WTC11 (cell line): Measurements from ENCODE around the gene IFNL2. TPM values are rescaled to one million over a fixed set of nuclear protein-coding genes. Genes with fewer than 3 reads are reported as not detected.
A peak's percentile ranks its signal among the peaks of the same experiment; 100 is the strongest.

Source experiments
- ATAC-seq: fragments of 200-7000 bp; cut with Tn5 transposase; 2 replicates; pipeline ENCODE4 v1.10.0; 2021; ENCODE audit warnings: mild to moderate bottlenecking, moderate library complexity
- CTCF ChIA-PET: fragments of 300-600 bp; sonication (Branson Sonifier 250); formaldehyde crosslinking; loops from one replicate; lab custom pipeline; 2021; ENCODE audit warnings: antibody characterized with exemption; lab: Charles Lee
- POLR2A ChIA-PET: fragments of 350-600 bp; sonication (Branson Sonifier 250); formaldehyde crosslinking; loops from one replicate; lab custom pipeline; 2021; ENCODE audit warnings: antibody characterized with exemption; lab: Charles Lee
- DNase-seq: peaks from one replicate; pipeline ENCODE4 v3.0.0; 2021; ENCODE audit warnings: low spot score
- H3K27ac Mint-ChIP-seq: 2 replicates; pipeline ENCODE4 v1.8.0; 2021; ENCODE audit warnings: mixed read lengths
- H3K27me3 Mint-ChIP-seq: 2 replicates; pipeline ENCODE4 v1.8.0; 2021; ENCODE audit warnings: low read depth, mild to moderate bottlenecking, moderate library complexity, mixed read lengths
- H3K36me3 Mint-ChIP-seq: 2 replicates; pipeline ENCODE4 v1.8.0; 2021; ENCODE audit warnings: mixed read lengths
- H3K4me1 Mint-ChIP-seq: 2 replicates; pipeline ENCODE4 v1.8.0; 2022; ENCODE audit warnings: mixed read lengths
- H3K4me3 Mint-ChIP-seq: 2 replicates; pipeline ENCODE4 v1.8.0; 2021; ENCODE audit warnings: mild to moderate bottlenecking, moderate library complexity, mixed read lengths
- H3K9me3 Mint-ChIP-seq: 2 replicates; pipeline ENCODE4 v1.8.0; 2021; ENCODE audit warnings: mixed read lengths
- CREM ChIP-seq: sonication (generic); formaldehyde crosslinking; IDR thresholded peaks from 2 replicates; pipeline ENCODE4 v1.8.1; 2022; ENCODE audit warnings: mild to moderate bottlenecking, missing genetic modification reagents, moderate library complexity
- CTCF ChIP-seq: fragments of 200-600 bp; IDR thresholded peaks from 2 replicates; pipeline ENCODE4 v1.8.0; 2022; ENCODE audit warnings: antibody characterized with exemption
- E2F4 ChIP-seq: sonication (generic); formaldehyde crosslinking; IDR thresholded peaks from 2 replicates; pipeline ENCODE4 v1.8.1; 2022; ENCODE audit warnings: low read depth, mild to moderate bottlenecking, moderate library complexity, missing genetic modification reagents, borderline replicate concordance
- E2F5 ChIP-seq: sonication (generic); formaldehyde crosslinking; IDR thresholded peaks from 2 replicates; pipeline ENCODE4 v1.8.1; 2022; ENCODE audit warnings: mild to moderate bottlenecking, moderate library complexity, missing genetic modification reagents
- FOXP4 ChIP-seq: sonication (generic); formaldehyde crosslinking; IDR thresholded peaks from 2 replicates; pipeline ENCODE4 v1.8.0; 2022; ENCODE audit warnings: mild to moderate bottlenecking, missing genetic modification reagents
- NFE2L1 ChIP-seq: sonication (generic); formaldehyde crosslinking; IDR thresholded peaks from 2 replicates; pipeline ENCODE4 v1.8.1; 2023; ENCODE audit warnings: missing genetic modification reagents
- NR2C2 ChIP-seq: sonication (generic); formaldehyde crosslinking; IDR thresholded peaks from 2 replicates; pipeline ENCODE4 v1.8.0; 2022; ENCODE audit warnings: mild to moderate bottlenecking, missing genetic modification reagents
- RORB ChIP-seq: fragments of 250-450 bp; sonication (Bioruptor Pico); IDR thresholded peaks from 2 replicates; pipeline ENCODE4 v1.9.0; 2021; ENCODE audit warnings: mild to moderate bottlenecking
- STAT6 ChIP-seq: sonication (generic); formaldehyde crosslinking; conservative IDR thresholded peaks from 2 replicates; pipeline ENCODE4 v1.8.1; 2023; ENCODE audit warnings: mild to moderate bottlenecking, low read depth, missing genetic modification reagents, moderate library complexity
- USF2 ChIP-seq: sonication (generic); formaldehyde crosslinking; IDR thresholded peaks from 2 replicates; pipeline ENCODE4 v1.8.1; 2023; ENCODE audit warnings: mild to moderate bottlenecking, missing genetic modification reagents, moderate library complexity
- ZBTB43 ChIP-seq: sonication (generic); formaldehyde crosslinking; IDR thresholded peaks from 2 replicates; pipeline ENCODE4 v1.8.1; 2023; ENCODE audit warnings: mild to moderate bottlenecking, missing genetic modification reagents
- ZNF317 ChIP-seq: sonication (generic); formaldehyde crosslinking; IDR thresholded peaks from 2 replicates; pipeline ENCODE4 v1.8.1; 2023; ENCODE audit warnings: low read depth, mild to moderate bottlenecking, moderate library complexity, missing genetic modification reagents, borderline replicate concordance
- ZNF396 ChIP-seq: fragments of 250-450 bp; sonication (Bioruptor Pico); IDR thresholded peaks from 2 replicates; pipeline ENCODE4 v1.8.0; 2021; ENCODE audit warnings: mild to moderate bottlenecking, moderate library complexity, borderline replicate concordance
- ZNF416 ChIP-seq: fragments of 250-450 bp; sonication (Bioruptor Pico); IDR thresholded peaks from 2 replicates; pipeline ENCODE4 v1.9.0; 2021; ENCODE audit warnings: mild to moderate bottlenecking, inconsistent platforms
- total RNA-seq: library from RNA; stranded (reverse); gene quantifications from 3 replicates; pipeline ENCODE4 v1.2.3, GENCODE V29; 2021

Gene IFNL2
- total RNA-seq, 1 experiment from 2014 or later: not detected

GRCh38 chr19:39307046-39307821 is 39.0 kb downstream of the IFNL2 start:
- peaks cover 3% of the 10 kb centered on the region; the same call in 1 of the 2 replicates for H3K36me3 Mint-ChIP-seq
- peaks cover 51% of the 10 kb centered on the region for H3K4me1 Mint-ChIP-seq
- POLR2A ChIA-PET: no interaction called here
- ATAC-seq (peak; percentile 53), DNase-seq (peak; percentile 80)
- peak overlapping the region; percentile 82 for H3K4me3 Mint-ChIP-seq
- no peak overlapping the region for H3K27ac Mint-ChIP-seq
- no peak for TF ChIP-seq E2F4 (CRISPR knock-in tag)
- 0 out of 2 replicates have a peak, but pooled peaks have one; percentile 51 for TF ChIP-seq FOXP4
- TF ChIP-seq CTCF: no peak
- no peak for TF ChIP-seq ZNF317 (CRISPR knock-in tag)
- TF ChIP-seq E2F5 (CRISPR knock-in tag): peak; percentile 76; the same call in 1 of the 2 replicates
- peak; percentile 26; the same call in 1 of the 2 replicates for TF ChIP-seq USF2 (CRISPR knock-in tag)
- no peak for TF ChIP-seq ZNF416 (CRISPR knock-in tag)
- no peak for TF ChIP-seq NR2C2 (CRISPR knock-in tag)
- TF ChIP-seq ZBTB43 (CRISPR knock-in tag): no peak
- TF ChIP-seq ZNF396 (CRISPR knock-in tag): no peak
- TF ChIP-seq CREM (CRISPR knock-in tag): no peak
- no peak for TF ChIP-seq NFE2L1 (CRISPR knock-in tag)
- TF ChIP-seq RORB (CRISPR knock-in tag): no peak
- TF ChIP-seq STAT6: no peak
- H3K27me3 Mint-ChIP-seq: peaks cover 47% of the 10 kb centered on the region
- CTCF ChIA-PET: no interaction called here
- H3K9me3 Mint-ChIP-seq: no peaks in the 10 kb centered on the region
